ENCODE data around the gene GUCY2D.

DNA sequence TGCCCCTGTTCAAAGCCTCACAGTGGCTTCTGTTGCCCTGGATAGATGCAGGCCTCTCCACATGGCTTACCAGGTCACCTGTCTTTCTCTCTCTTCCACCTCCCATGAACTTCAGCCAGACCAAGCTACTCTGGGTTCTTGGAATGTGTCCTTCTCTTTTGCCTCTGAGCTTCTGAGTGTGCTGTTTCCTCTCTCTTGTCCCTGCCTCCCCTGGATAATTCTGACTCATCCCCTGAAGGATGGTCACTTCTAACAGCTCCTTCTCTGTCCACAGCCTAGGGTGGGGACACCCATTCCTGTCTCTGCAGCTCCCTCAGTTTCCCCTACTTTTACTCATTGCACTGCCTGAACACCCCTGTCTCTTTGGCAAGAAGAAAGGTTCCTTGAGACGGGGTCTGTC is 2.9 kb downstream of the GUCY2D start:
- no peak for TF ChIP-seq POLR2A (IDR thresholded peaks at IDR 0.05)
- TF ChIP-seq, protein P1, sequence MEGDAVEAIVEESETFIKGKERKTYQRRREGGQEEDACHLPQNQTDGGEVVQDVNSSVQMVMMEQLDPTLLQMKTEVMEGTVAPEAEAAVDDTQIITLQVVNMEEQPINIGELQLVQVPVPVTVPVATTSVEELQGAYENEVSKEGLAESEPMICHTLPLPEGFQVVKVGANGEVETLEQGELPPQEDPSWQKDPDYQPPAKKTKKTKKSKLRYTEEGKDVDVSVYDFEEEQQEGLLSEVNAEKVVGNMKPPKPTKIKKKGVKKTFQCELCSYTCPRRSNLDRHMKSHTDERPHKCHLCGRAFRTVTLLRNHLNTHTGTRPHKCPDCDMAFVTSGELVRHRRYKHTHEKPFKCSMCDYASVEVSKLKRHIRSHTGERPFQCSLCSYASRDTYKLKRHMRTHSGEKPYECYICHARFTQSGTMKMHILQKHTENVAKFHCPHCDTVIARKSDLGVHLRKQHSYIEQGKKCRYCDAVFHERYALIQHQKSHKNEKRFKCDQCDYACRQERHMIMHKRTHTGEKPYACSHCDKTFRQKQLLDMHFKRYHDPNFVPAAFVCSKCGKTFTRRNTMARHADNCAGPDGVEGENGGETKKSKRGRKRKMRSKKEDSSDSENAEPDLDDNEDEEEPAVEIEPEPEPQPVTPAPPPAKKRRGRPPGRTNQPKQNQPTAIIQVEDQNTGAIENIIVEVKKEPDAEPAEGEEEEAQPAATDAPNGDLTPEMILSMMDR (IDR thresholded peaks at IDR 0.05): no peak
